NT2/D1 (cell line): ENCODE measurements around the gene ZNF341.

Experiments
- SUZ12 ChIP-seq: IDR thresholded peaks from 2 replicates; pipeline ENCODE4 v1.6.1; 2011; ENCODE audit not compliant: insufficient read length, insufficient read depth; ENCODE audit errors: extremely low read depth
- YY1 ChIP-seq: IDR thresholded peaks from 2 replicates; pipeline ENCODE4 v1.6.1; 2011; ENCODE audit not compliant: insufficient read length, insufficient read depth

DNA sequence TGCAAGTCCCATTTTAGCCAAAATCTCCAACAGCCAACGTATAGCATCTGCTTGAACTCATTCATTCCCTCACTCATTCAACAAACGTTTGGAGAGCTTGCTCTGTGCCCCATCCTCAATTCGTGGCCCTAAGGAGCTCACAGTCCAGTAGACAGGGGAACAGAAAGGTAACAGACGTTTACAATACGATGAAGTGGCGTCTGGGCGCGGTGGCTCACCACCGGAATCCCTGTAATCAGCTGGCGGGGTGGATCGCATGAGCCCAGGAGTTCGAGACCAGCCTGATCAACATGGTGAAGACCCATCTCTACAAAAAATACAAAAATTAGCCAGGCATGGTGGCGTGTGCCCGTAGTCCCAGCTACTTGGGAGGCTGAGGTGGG is 44.8 kb upstream of the ZNF341 start:
- no peak for TF ChIP-seq YY1
- no peak for TF ChIP-seq SUZ12
